ENCODE results near the gene HDAC7. TPM values are rescaled to one million over a fixed set of nuclear protein-coding genes. Genes with fewer than 3 reads are reported as not detected.

The HDAC7 gene
- total and polyA plus RNA-seq, 2 of the 13 experiments (the other 11 are each of a cell fraction or from before 2014, with no cell fraction given) = 4.6 to 10.8 TPM

- H3K4me3 ChIP-seq (replicated peaks in 1 of 3; ENCODE audit: insufficient read depth in 1 of 3, low read depth in 2 of 3, low read length in 3 of 3) = no peak overlapping the region
- H4K20me1 ChIP-seq (ENCODE audit: insufficient read depth, low read length) = no peaks in the 10 kb centered on the region
- no peaks in the 10 kb centered on the region for H3K79me2 ChIP-seq (ENCODE audit: insufficient read depth, low read length)
- H3K27ac ChIP-seq (ENCODE audit: extremely low read length, insufficient read depth, low read length) = no peak overlapping the region
- no peak for DNase-seq (ENCODE audit: low spot score)
- no peak for FAIRE-seq
- ChIA-PET POLR2A (interaction anchor here (0.8 kb wide), 1 partner anchor 18 kb away, joined by 3 read pairs; no protein-coding TSS in a partner anchor), CTCF (ENCODE audit: low intra/inter-chr PET ratio, low total read pairs) (interaction anchor here (1.5 kb wide), 1 partner anchor 36 kb away, joined by 3 read pairs; no protein-coding TSS in a partner anchor)
- no peak for ATAC-seq
- H3K4me2 ChIP-seq (ENCODE audit: low read depth, low read length) = no peak overlapping the region
- no peak overlapping the region for H2AFZ ChIP-seq (ENCODE audit: low read length)
- no TSS peak for BruUV-seq (replicated peaks)
- in situ Hi-C loops (cut with HindIII; ENCODE audit: extremely low pct_ligation_motif_present, low pct_unique_long_range_greater_than_20kb) (no loop called here), intact Hi-C loops (cut with micrococcal nuclease; ENCODE audit: unreplicated experiment) (no loop called here)
- no peaks in the 10 kb centered on the region for H3K4me1 ChIP-seq (ENCODE audit: insufficient read depth, low read length)
- H3K9me3 ChIP-seq (ENCODE audit: low read length) = no peaks in the 10 kb centered on the region
- no peaks in the 10 kb centered on the region for H3K27me3 ChIP-seq (ENCODE audit: control insufficient read depth in 1 of 2, insufficient read depth in 2 of 2, low read length in 2 of 2)
- TF ChIP-seq POGZ (CRISPR knock-in tag; IDR thresholded peaks at IDR 0.05) (no peak), PRDM15 (CRISPR knock-in tag; IDR thresholded peaks at IDR 0.05) (no peak), ZNF446 (CRISPR knock-in tag; IDR thresholded peaks at IDR 0.05) (no peak), ZNF746 (CRISPR knock-in tag; IDR thresholded peaks at IDR 0.05) (no peak), HNF1B (CRISPR knock-in tag; IDR thresholded peaks at IDR 0.05) (no peak), ZNF761 (CRISPR knock-in tag; conservative IDR thresholded peaks at IDR 0.05) (no peak), MEF2D (CRISPR knock-in tag; IDR thresholded peaks at IDR 0.05) (no peak), RCOR2 (CRISPR knock-in tag; IDR thresholded peaks at IDR 0.05) (no peak), TBL1XR1 (IDR thresholded peaks at IDR 0.05; ENCODE audit: borderline replicate concordance, low read length, partially characterized antibody) (no peak), SYNCRIP (IDR thresholded peaks at IDR 0.05; ENCODE audit: insufficient read depth, low read depth, low read length) (no peak), TFE3 (CRISPR knock-in tag; IDR thresholded peaks at IDR 0.05) (no peak), ZNF382 (CRISPR knock-in tag; IDR thresholded peaks at IDR 0.05; ENCODE audit: borderline replicate concordance) (no peak), ZNF644 (CRISPR knock-in tag; IDR thresholded peaks at IDR 0.05; ENCODE audit: low read depth) (no peak), SALL1 (CRISPR knock-in tag; IDR thresholded peaks at IDR 0.05) (no peak), FIP1L1 (IDR thresholded peaks at IDR 0.05; ENCODE audit: borderline replicate concordance, insufficient read depth, low read depth, low read length) (no peak), ZNF350 (CRISPR knock-in tag; IDR thresholded peaks at IDR 0.05; ENCODE audit: borderline replicate concordance, low read depth) (no peak), ZNF549 (CRISPR knock-in tag; IDR thresholded peaks at IDR 0.05) (no peak), PRMT3 (CRISPR knock-in tag; IDR thresholded peaks at IDR 0.05; ENCODE audit: borderline replicate concordance, low read depth) (no peak)
- H3K36me3 ChIP-seq (replicated peaks in 1 of 2; ENCODE audit: control insufficient read depth in 1 of 2, insufficient read depth in 2 of 2, low read length in 2 of 2) = no peaks in the 10 kb centered on the region; a peak in 1 of 5 replicates
- no peak overlapping the region for H3K9ac ChIP-seq (ENCODE audit: insufficient read depth, low read depth, low read length)
- 61% methylated on average over 5 of the region's 5 CpGs for WGBS (ENCODE audit: low lambda C conversion rate)
Observed at GRCh38 chr12:47802312-47802711, 17.4 kb downstream of the HDAC7 start.

All from HepG2 (cell line).